ENCODE measurements around the gene CD70. TPM values are rescaled to one million over a fixed set of nuclear protein-coding genes. Genes with fewer than 3 reads are reported as not detected.
"Not testable (repeated sequence)": the region's sequence is repeated elsewhere in the genome, so short reads cannot be mapped to it uniquely, and the experiment has no call there.

CD70 gene
- total RNA-seq, 1 donor from 2014 or later = 0.30 TPM

GRCh38 chr19:6597471-6598253 lies 6.7 kb upstream of the CD70 start:
- not testable (repeated sequence) for DNase-seq

GRCh38 chr19:6596621-6597020 lies 5.7 kb upstream of the CD70 start:
- DNase-seq = no peak

- DNase-seq = no peak
Measured at GRCh38 chr19:6593651-6594416, 2.9 kb upstream of the CD70 start.

GRCh38 chr19:6590258-6590826 lies 608 bp downstream of the CD70 start:
- no peak for DNase-seq

- no peak for DNase-seq
Measured at GRCh38 chr19:6589711-6590257, 1.2 kb downstream of the CD70 start.

GRCh38 chr19:6588508-6589345 lies 2.2 kb downstream of the CD70 start:
- DNase-seq = no peak

- no peak for DNase-seq
Measured at GRCh38 chr19:6587998-6588507, 2.9 kb downstream of the CD70 start.

GRCh38 chr19:6587093-6587820 lies 3.7 kb downstream of the CD70 start:
- DNase-seq = no peak

GRCh38 chr19:6586726-6587092 lies 4.2 kb downstream of the CD70 start:
- DNase-seq = no peak

GRCh38 chr19:6586056-6586455 lies 4.9 kb downstream of the CD70 start:
- DNase-seq = no peak

GRCh38 chr19:6582515-6583484 lies 8.2 kb downstream of the CD70 start:
- not testable (repeated sequence) for DNase-seq

GRCh38 chr19:6580313-6580712 lies 10.6 kb downstream of the CD70 start:
- DNase-seq = no peak

GRCh38 chr19:6579450-6580178 lies 11.3 kb downstream of the CD70 start:
- no peak for DNase-seq

- DNase-seq = no peak
Measured at GRCh38 chr19:6577476-6578125, 13.3 kb downstream of the CD70 start.

- DNase-seq = no peak
Measured at GRCh38 chr19:6576869-6577475, 14.0 kb downstream of the CD70 start.

- no peak for DNase-seq
Measured at GRCh38 chr19:6573350-6573749, 17.6 kb downstream of the CD70 start.

- DNase-seq = no peak
Measured at GRCh38 chr19:6572217-6572616, 18.7 kb downstream of the CD70 start.

- DNase-seq = no peak
Measured at GRCh38 chr19:6571167-6571566, 19.8 kb downstream of the CD70 start.

Measured in skin of body (tissue), 2 donors.